ENCODE data around the gene GMIP. TPM values are rescaled to one million over a fixed set of nuclear protein-coding genes. Genes with fewer than 3 reads are reported as not detected.
"Not testable (repeated sequence)": the region's sequence is repeated elsewhere in the genome, so short reads cannot be mapped to it uniquely, and the experiment has no call there.

Gene GMIP
- total and polyA plus RNA-seq, 10 donors, result 26.7 to 141 (median 94.0) TPM

DNA sequence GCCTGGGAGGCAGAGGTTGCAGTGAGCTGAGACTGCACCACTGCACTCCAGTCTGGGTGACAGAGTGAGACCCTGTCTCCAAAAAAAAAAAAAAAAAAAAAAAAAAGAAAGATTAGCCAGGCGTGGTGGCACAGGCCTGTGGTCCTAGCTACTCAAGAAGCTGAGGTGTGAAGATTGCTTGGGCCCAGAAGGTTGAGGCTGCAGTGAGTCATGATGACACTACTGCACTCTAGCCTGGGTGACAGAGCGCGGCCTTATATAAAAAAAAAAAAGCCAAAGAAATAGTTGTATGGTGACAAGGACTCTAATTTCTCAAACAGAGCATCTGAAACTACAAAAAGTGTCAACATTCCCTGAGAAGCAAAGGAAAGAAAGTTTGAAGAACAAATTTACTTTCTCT, 28.4 kb downstream of the GMIP start:
- 66 to 90% (median 81%) methylated on average over 3 of the region's 3 CpGs for WGBS, 5 donors
- no peaks in the 10 kb centered on the region for H3K36me3 ChIP-seq
- intact Hi-C loops (cut with DNase I; ENCODE audit: low total_unique reads), result no loop called here
- H3K4me1 ChIP-seq, result peaks cover 0 to 37% (median 17%) of the 10 kb centered on the region in 6 donors
- no peak overlapping the region for H3K4me3 ChIP-seq
- H3K27ac ChIP-seq, result peak overlapping the region in 1 of 8 donors; percentile 22
- DNase-seq, result no peak
- no peak for TF ChIP-seq POLR2A (IDR thresholded peaks at IDR 0.05)
- TF ChIP-seq, protein P1, sequence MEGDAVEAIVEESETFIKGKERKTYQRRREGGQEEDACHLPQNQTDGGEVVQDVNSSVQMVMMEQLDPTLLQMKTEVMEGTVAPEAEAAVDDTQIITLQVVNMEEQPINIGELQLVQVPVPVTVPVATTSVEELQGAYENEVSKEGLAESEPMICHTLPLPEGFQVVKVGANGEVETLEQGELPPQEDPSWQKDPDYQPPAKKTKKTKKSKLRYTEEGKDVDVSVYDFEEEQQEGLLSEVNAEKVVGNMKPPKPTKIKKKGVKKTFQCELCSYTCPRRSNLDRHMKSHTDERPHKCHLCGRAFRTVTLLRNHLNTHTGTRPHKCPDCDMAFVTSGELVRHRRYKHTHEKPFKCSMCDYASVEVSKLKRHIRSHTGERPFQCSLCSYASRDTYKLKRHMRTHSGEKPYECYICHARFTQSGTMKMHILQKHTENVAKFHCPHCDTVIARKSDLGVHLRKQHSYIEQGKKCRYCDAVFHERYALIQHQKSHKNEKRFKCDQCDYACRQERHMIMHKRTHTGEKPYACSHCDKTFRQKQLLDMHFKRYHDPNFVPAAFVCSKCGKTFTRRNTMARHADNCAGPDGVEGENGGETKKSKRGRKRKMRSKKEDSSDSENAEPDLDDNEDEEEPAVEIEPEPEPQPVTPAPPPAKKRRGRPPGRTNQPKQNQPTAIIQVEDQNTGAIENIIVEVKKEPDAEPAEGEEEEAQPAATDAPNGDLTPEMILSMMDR (IDR thresholded peaks at IDR 0.05 in 8 of 11, conservative IDR thresholded peaks at IDR 0.05 in 3 of 11), result no peak
- TF ChIP-seq POLR2AphosphoS5 (IDR thresholded peaks at IDR 0.05), result no peak
- peaks cover 0 to 13% (median 0%) of the 10 kb centered on the region in 7 donors for H3K27me3 ChIP-seq (replicated peaks in 1 of 7)
- no peaks in the 10 kb centered on the region for H3K9me3 ChIP-seq

DNA sequence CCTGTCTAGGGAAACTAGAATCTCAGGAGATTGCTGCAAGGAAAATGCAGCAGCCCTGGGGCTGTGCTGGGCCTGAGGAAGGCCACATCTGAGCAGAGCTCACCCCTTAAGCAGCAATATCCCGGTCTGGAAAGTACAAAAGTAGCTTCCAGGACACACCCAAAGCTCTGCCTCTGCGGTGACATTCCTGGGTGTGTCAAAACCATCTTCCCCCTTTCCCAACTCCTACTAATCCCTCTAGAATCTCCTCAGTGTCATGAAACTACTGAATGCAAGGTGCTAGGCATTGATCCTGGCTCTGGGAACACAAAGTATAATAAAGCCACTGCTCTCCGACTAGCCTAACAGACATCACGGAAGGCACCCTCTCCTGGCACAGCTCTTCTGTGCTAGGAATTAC, 30.0 kb downstream of the GMIP start:
- intact Hi-C loops (cut with DNase I; ENCODE audit: low total_unique reads), result no loop called here

DNA sequence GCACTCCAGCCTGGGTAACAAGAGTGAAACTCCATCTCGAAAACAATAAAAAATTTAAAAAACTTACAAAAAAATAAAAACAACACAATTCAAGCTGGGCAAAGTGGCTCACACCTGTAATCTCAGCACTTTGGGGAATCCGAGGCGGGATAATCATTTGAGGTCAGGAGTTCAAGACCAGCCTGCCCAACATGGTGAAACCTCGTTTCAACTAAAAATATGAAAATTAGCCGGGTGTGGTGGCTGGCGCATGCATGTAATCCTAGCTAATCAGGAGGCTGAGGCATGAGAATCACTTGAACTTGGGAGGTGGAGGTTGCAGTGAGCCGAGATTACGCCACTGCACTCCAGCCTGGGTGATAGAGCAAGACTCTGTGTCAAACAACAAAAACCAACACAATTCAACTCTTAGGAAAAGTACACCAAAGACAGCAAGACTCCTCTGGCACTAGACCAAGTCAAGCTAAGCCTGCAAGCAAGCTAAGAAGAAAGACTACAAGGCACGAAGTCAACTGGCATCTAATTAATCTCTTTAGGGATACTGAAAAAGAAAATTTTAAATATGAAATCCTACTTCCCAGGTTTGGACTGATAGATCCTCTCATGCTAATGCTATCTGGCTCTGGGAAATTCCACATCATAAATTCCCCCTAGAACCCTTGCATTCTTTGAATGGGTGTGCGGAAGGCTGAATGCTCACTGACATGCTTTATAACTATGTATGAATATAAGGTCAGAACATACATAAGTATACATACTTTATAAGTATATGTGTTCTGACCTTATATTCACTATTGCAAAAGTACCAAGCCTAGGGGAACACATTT, 32.9 kb downstream of the GMIP start:
- Histone ChIP-seq H3K4me1 (peaks cover 0 to 13% (median 0%) of the 10 kb centered on the region in 6 donors), H3K27ac (no peak overlapping the region), H3K9me3 (no peaks in the 10 kb centered on the region), H3K27me3 (replicated peaks in 1 of 7) (no peaks in the 10 kb centered on the region), H3K36me3 (no peaks in the 10 kb centered on the region), H3K4me3 (no peak overlapping the region)
- intact Hi-C loops (cut with DNase I; ENCODE audit: low total_unique reads), result no loop called here
- DNase-seq, result no peak
- WGBS, 5 donors, result 86 to 92% (median 91%) methylated on average over 10 of the region's 10 CpGs
- no peak for TF ChIP-seq POLR2AphosphoS5 (IDR thresholded peaks at IDR 0.05)
- TF ChIP-seq, protein P1 (IDR thresholded peaks at IDR 0.05 in 8 of 11, conservative IDR thresholded peaks at IDR 0.05 in 3 of 11), result no peak

More for the DNA sequence above, 30.0 kb downstream of the GMIP start:
- H3K27ac ChIP-seq, result no peak overlapping the region
- peaks cover 0 to 28% (median 8%) of the 10 kb centered on the region in 6 donors for H3K4me1 ChIP-seq
- no peaks in the 10 kb centered on the region for H3K9me3 ChIP-seq
- no peak for DNase-seq
- H3K4me3 ChIP-seq, result no peak overlapping the region
- H3K36me3 ChIP-seq, result no peaks in the 10 kb centered on the region
- 89 to 94% (median 94%) methylated on average over 4 of the region's 4 CpGs for WGBS, 5 donors
- peaks cover 0 to 13% (median 0%) of the 10 kb centered on the region in 7 donors for H3K27me3 ChIP-seq (replicated peaks in 1 of 7)
- TF ChIP-seq POLR2A (IDR thresholded peaks at IDR 0.05), result no peak
- TF ChIP-seq, protein P1 (IDR thresholded peaks at IDR 0.05 in 8 of 11, conservative IDR thresholded peaks at IDR 0.05 in 3 of 11), result no peak
- no peak for TF ChIP-seq POLR2AphosphoS5 (IDR thresholded peaks at IDR 0.05)

DNA sequence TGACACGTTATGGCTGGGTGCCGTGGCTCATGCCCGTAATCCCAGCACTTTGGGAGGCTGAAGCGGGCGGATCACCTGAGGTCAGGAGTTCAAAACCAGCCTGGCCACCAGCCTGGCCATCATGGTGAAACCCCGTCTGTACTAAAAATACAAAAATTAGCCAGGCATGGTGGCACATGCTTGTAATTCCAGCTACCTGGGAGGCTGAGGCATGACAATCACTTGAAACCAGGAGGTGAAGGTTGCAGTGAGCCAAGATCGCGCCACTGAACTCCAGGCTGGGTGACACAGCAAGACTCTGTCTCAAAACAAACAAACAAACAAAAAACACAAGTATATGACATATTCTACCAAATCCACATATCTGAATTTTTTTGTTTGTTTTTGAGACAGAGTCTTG, 36.8 kb downstream of the GMIP start:
- intact Hi-C loops (cut with DNase I; ENCODE audit: low total_unique reads); H3K27me3 ChIP-seq (replicated peaks in 1 of 7); H3K4me3 ChIP-seq; H3K36me3 ChIP-seq; H3K9me3 ChIP-seq; DNase-seq: not testable (repeated sequence)
- H3K27ac ChIP-seq, result peak overlapping the region in 3 of 8 donors; percentile 9 to 48 (median 21)
- peaks cover 0 to 24% (median 0%) of the 10 kb centered on the region in 6 donors for H3K4me1 ChIP-seq
- WGBS, 5 donors, result 90 to 98% (median 95%) methylated on average over 8 of the region's 8 CpGs
